SK-N-SH (cell line): ENCODE measurements around the gene SYNGR1. TPM values are rescaled to one million over a fixed set of nuclear protein-coding genes. Genes with fewer than 3 reads are reported as not detected.

ENCODE experiments used
- CTCF ChIA-PET: fragments of 300-600, 350-600 bp; formaldehyde crosslinking; extraction: SDS; loops from one replicate; lab custom pipeline; 2021; lab: Yijun Ruan, JAX
- POLR2A ChIA-PET: fragments of 350-600 bp; sonication (Branson Sonifier 250); formaldehyde crosslinking; extraction: SDS; loops from one replicate; lab custom pipeline; 2020; ENCODE audit warnings: antibody characterized with exemption, inconsistent platforms; lab: Yijun Ruan, JAX
- DNase-seq: peaks from one replicate; pipeline ENCODE4 v3.0.0; 2012
- H2AFZ ChIP-seq: fragments of 200-600 bp; sonication (generic); 2 replicates; pipeline ENCODE4 v1.8.1; 2016; ENCODE audit warnings: antibody characterized with exemption, mild to moderate bottlenecking, low read depth
- H3F3A ChIP-seq: fragments of 200-600 bp; sonication (generic); replicated peaks from 2 replicates; pipeline ENCODE3; 2016; ENCODE audit warnings: antibody characterized with exemption, mild to moderate bottlenecking; ENCODE audit not compliant: insufficient read depth
- H3K27ac ChIP-seq, 2 experiments: fragments of 200-500 bp in 1 of 2; fragments of 200-600 bp in 1 of 2; sonication (Bioruptor generic) in 1 of 2; sonication (generic), shearing (Covaris generic) in 1 of 2; 2 replicates each; pipeline versions ENCODE4 v1.5.1 to v1.6.1; 2014 to 2016; ENCODE audit warnings: low read depth in 2 of 2, inconsistent platforms in 1 of 2, low read length in 1 of 2, mild to moderate bottlenecking in 1 of 2, mixed read lengths in 1 of 2
- H3K27me3 ChIP-seq: fragments of 200-600 bp; sonication (generic), shearing (Covaris generic); 2 replicates; pipeline ENCODE4 v1.6.1; 2016; ENCODE audit warnings: mixed run types; ENCODE audit not compliant: insufficient read depth
- H3K36me3 ChIP-seq, 2 experiments: fragments of 200-500 bp in 1 of 2; fragments of 200-600 bp in 1 of 2; sonication (Bioruptor generic) in 1 of 2; sonication (generic) in 1 of 2; replicated peaks in 1 of 2; 2 replicates each; pipeline versions ENCODE3 to v1.5.1; 2014 to 2016; ENCODE audit warnings: low read length in 1 of 2, mild to moderate bottlenecking in 1 of 2; ENCODE audit not compliant: insufficient read depth in 2 of 2, control insufficient read depth in 1 of 2
- H3K4me1 ChIP-seq, 2 experiments: fragments of 200-500 bp in 1 of 2; fragments of 200-600 bp in 1 of 2; sonication (Bioruptor generic) in 1 of 2; sonication (generic), shearing (Covaris generic) in 1 of 2; 2 replicates each; pipeline versions ENCODE4 v1.5.1 to v1.6.1; 2014 to 2016; ENCODE audit warnings: low read depth in 1 of 2, low read length in 1 of 2, mixed run types in 1 of 2; ENCODE audit not compliant: insufficient read depth in 2 of 2, control insufficient read depth in 1 of 2
- H3K4me2 ChIP-seq: fragments of 200-600 bp; sonication (generic), shearing (Covaris generic); 2 replicates; pipeline ENCODE4 v1.6.1; 2017; ENCODE audit warnings: mixed run types
- H3K4me3 ChIP-seq, 2 experiments: fragments of 200-500 bp in 1 of 2; fragments of 200-600 bp in 1 of 2; sonication (Bioruptor generic) in 1 of 2; sonication (generic), shearing (Covaris generic) in 1 of 2; 2 replicates each; pipeline versions ENCODE4 v1.5.1 to v1.8.1; 2014 to 2016; ENCODE audit warnings: low read depth in 2 of 2, inconsistent platforms in 1 of 2, low read length in 1 of 2, mild to moderate bottlenecking in 1 of 2, mixed read lengths in 1 of 2, moderate library complexity in 1 of 2
- H3K79me2 ChIP-seq: fragments of 200-600 bp; sonication (generic); 2 replicates; pipeline ENCODE4 v1.8.1; 2017; ENCODE audit warnings: mild to moderate bottlenecking; ENCODE audit not compliant: insufficient read depth
- H3K9ac ChIP-seq: fragments of 200-600 bp; sonication (generic); 2 replicates; pipeline ENCODE4 v1.6.1; 2017; ENCODE audit warnings: mixed run types
- H3K9me2 ChIP-seq: fragments of 200-600 bp; sonication (generic); 2 replicates; pipeline ENCODE4 v1.6.1; 2017; ENCODE audit warnings: mixed run types
- H3K9me3 ChIP-seq: fragments of 200-600 bp; sonication (generic); 2 replicates; pipeline ENCODE4 v1.6.1; 2017; ENCODE audit warnings: mixed run types, mild to moderate bottlenecking, moderate library complexity
- H4K20me1 ChIP-seq: fragments of 200-600 bp; sonication (generic); 2 replicates; pipeline ENCODE4 v1.6.1; 2017; ENCODE audit warnings: mild to moderate bottlenecking, mixed run types; ENCODE audit not compliant: insufficient read depth
- CHD2 ChIP-seq: fragments of 150-350 bp; IDR thresholded peaks from 2 replicates; pipeline ENCODE4 v1.6.1; 2018; ENCODE audit warnings: low read length; ENCODE audit not compliant: partially characterized antibody
- CTCF ChIP-seq: fragments of 200-600 bp; sonication (generic); IDR thresholded peaks from 2 replicates; pipeline ENCODE4 v1.6.1; 2017; ENCODE audit warnings: antibody characterized with exemption, mild to moderate bottlenecking, moderate library complexity
- ELF1 ChIP-seq: IDR thresholded peaks from 2 replicates; pipeline ENCODE4 v1.4.0; 2012
- EP300 ChIP-seq, 2 experiments: IDR thresholded peaks; 2 replicates each; pipeline versions ENCODE4 v1.4.0 to v1.6.1; 2012; ENCODE audit warnings: borderline replicate concordance in 1 of 2, low read depth in 1 of 2, low read length in 1 of 2
- EZH2phosphoT487 ChIP-seq: fragments of 200-600 bp; sonication (generic); IDR thresholded peaks from 2 replicates; pipeline ENCODE4 v1.6.1; 2017; ENCODE audit warnings: low read depth, mixed run types, mild to moderate bottlenecking, antibody characterized with exemption, moderate library complexity, borderline replicate concordance
- FOXJ3 ChIP-seq: sonication (generic); formaldehyde crosslinking; IDR thresholded peaks from 2 replicates; pipeline ENCODE4 v1.5.1; 2020; ENCODE audit warnings: mild to moderate bottlenecking, missing genetic modification reagents
- GABPA ChIP-seq: IDR thresholded peaks from 2 replicates; pipeline ENCODE4 v1.4.0; 2012; ENCODE audit warnings: low read depth, mild to moderate bottlenecking
- GATA2 ChIP-seq: sonication (generic); formaldehyde crosslinking; IDR thresholded peaks from 2 replicates; pipeline ENCODE4 v1.5.0; 2020; ENCODE audit warnings: mild to moderate bottlenecking, missing genetic modification reagents
- JUND ChIP-seq: IDR thresholded peaks from 2 replicates; pipeline ENCODE4 v1.4.0; 2012
- NFIC ChIP-seq: IDR thresholded peaks from 2 replicates; pipeline ENCODE4 v1.4.0; 2012; ENCODE audit warnings: borderline replicate concordance
- NRF1 ChIP-seq: IDR thresholded peaks from 2 replicates; pipeline ENCODE4 v1.6.1; 2012; ENCODE audit warnings: low read depth, mild to moderate bottlenecking, low read length
- PBX3 ChIP-seq: IDR thresholded peaks from 2 replicates; pipeline ENCODE4; 2012
- RCOR1 ChIP-seq: fragments of 150-350 bp; IDR thresholded peaks from 2 replicates; pipeline ENCODE4 v1.6.1; 2017; ENCODE audit warnings: antibody characterized with exemption, low read length
- RFX5 ChIP-seq: IDR thresholded peaks from 2 replicates; pipeline ENCODE4 v1.6.1; 2012; ENCODE audit warnings: mild to moderate bottlenecking, improper control_type of control experiment, low read length
- RXRA ChIP-seq: IDR thresholded peaks from 2 replicates; pipeline ENCODE4 v1.4.0; 2012; ENCODE audit warnings: low read depth, mild to moderate bottlenecking, borderline replicate concordance
- SIN3A ChIP-seq: IDR thresholded peaks from 2 replicates; pipeline ENCODE4 v1.6.1; 2012; ENCODE audit warnings: low read depth, mild to moderate bottlenecking, low read length, moderate library complexity, borderline replicate concordance
- TAF1 ChIP-seq: IDR thresholded peaks from 2 replicates; pipeline ENCODE4 v1.6.1; 2012; ENCODE audit warnings: low read depth, mild to moderate bottlenecking, low read length, moderate library complexity, borderline replicate concordance
- TCF12 ChIP-seq: IDR thresholded peaks from 2 replicates; pipeline ENCODE4 v1.4.0; 2012
- TEAD4 ChIP-seq: IDR thresholded peaks from 2 replicates; pipeline ENCODE4 v1.4.0; 2012; ENCODE audit warnings: mild to moderate bottlenecking, borderline replicate concordance; ENCODE audit not compliant: insufficient read depth
- YY1 ChIP-seq: IDR thresholded peaks from 2 replicates; pipeline ENCODE4 v1.4.0; 2012; ENCODE audit warnings: low read depth, mild to moderate bottlenecking
- WGBS: methylation state at CpG from one replicate; pipeline ENCODE4 v1.1.6; 2017; ENCODE audit warnings: low lambda C conversion rate; 5-methylcytosine and 5-hydroxymethylcytosine counted together
- polyA plus RNA-seq, 3 experiments: library from polyadenylated mRNA; depleted of rRNA; stranded (reverse); fragments of >200 nt; gene quantifications; 2 replicates each; pipeline ENCODE4 v1.2.3, GENCODE V29; 2012

The SYNGR1 gene
- polyA plus RNA-seq, 1 of the 3 experiments (the other 2 are of a cell fraction) = 18.7 TPM

- TF ChIP-seq JUND (no peak), RXRA (no peak), ELF1 (no peak)
Measured at GRCh38 chr22:39361496-39361895, 11.7 kb downstream of the SYNGR1 start (continued).

- no peaks in the 10 kb centered on the region for H3K9me2 ChIP-seq
- TF ChIP-seq TEAD4 = no peak
- TF ChIP-seq TCF12 = no peak
- no peak for TF ChIP-seq CHD2
- no peak for TF ChIP-seq PBX3
- no peak for TF ChIP-seq ELF1
- TF ChIP-seq RFX5 = no peak
- H3K4me3 ChIP-seq = no peak overlapping the region
- WGBS = 100% methylated on average over 2 of the region's 11 CpGs
- no peaks in the 10 kb centered on the region for H4K20me1 ChIP-seq
- no peaks in the 10 kb centered on the region for H3K27me3 ChIP-seq
- H3K9ac ChIP-seq = no peak overlapping the region
- DNase-seq = no peak
- no peak overlapping the region for H3K27ac ChIP-seq
- ChIA-PET CTCF (no interaction called here), POLR2A (no interaction called here)
- H3K79me2 ChIP-seq = no peaks in the 10 kb centered on the region
- H3K4me1 ChIP-seq = peaks cover 0 to 21% of the 10 kb centered on the region in 2 experiments; a peak in 1 of 4 replicates
- H3K9me3 ChIP-seq = no peaks in the 10 kb centered on the region
- no peak overlapping the region for H2AFZ ChIP-seq
- H3K4me2 ChIP-seq = no peak overlapping the region
- H3F3A ChIP-seq = no peaks in the 10 kb centered on the region
- no peaks in the 10 kb centered on the region for H3K36me3 ChIP-seq
Measured at GRCh38 chr22:39362271-39362670, 12.5 kb downstream of the SYNGR1 start.

- Histone ChIP-seq H3K4me1 (peaks cover 0 to 21% of the 10 kb centered on the region in 2 experiments; a peak in 1 of 4 replicates), H3F3A (no peaks in the 10 kb centered on the region)
- CTCF ChIA-PET = interaction anchor here (1.2 kb wide), 1 partner anchor 74 kb away, joined by 3 read pairs; no protein-coding TSS in a partner anchor
Measured at GRCh38 chr22:39362932-39363331, 13.1 kb downstream of the SYNGR1 start.

More at GRCh38 chr22:39362932-39363331, 13.1 kb downstream of the SYNGR1 start:
- H3K79me2 ChIP-seq = no peaks in the 10 kb centered on the region
- no peak for DNase-seq
- H3K4me3 ChIP-seq = no peak overlapping the region
- TF ChIP-seq TAF1 (no peak), TEAD4 (no peak), FOXJ3 (no peak), JUND (no peak), RCOR1 (no peak), PBX3 (no peak), GATA2 (CRISPR knock-in tag) (no peak), YY1 (no peak), SIN3A (no peak), GABPA (no peak), NRF1 (no peak), NFIC (no peak), EZH2phosphoT487 (no peak), EP300 (IDR thresholded peaks at IDR 0.05; ENCODE audit: borderline replicate concordance in 1 of 2, low read depth in 1 of 2, low read length in 1 of 2) (no peak), CHD2 (no peak), CTCF (no peak)
- no peak overlapping the region for H2AFZ ChIP-seq
- H3K9me3 ChIP-seq = no peaks in the 10 kb centered on the region
- H3K9ac ChIP-seq = no peak overlapping the region
- no peaks in the 10 kb centered on the region for H4K20me1 ChIP-seq
- no peak overlapping the region for H3K27ac ChIP-seq
- no peaks in the 10 kb centered on the region for H3K9me2 ChIP-seq
- no peaks in the 10 kb centered on the region for H3K27me3 ChIP-seq
- H3K36me3 ChIP-seq = no peaks in the 10 kb centered on the region
- H3K4me2 ChIP-seq = no peak overlapping the region
- POLR2A ChIA-PET = no interaction called here
- 73% methylated on average over 4 of the region's 4 CpGs for WGBS
